WI38 (cell line): Measurements from ENCODE around the gene HIBCH.

Experiments used
- H3K4me3 ChIP-seq: 2 replicates; pipeline ENCODE4 v1.5.1; 2011; ENCODE audit warnings: low read depth, mild to moderate bottlenecking, control low read depth, low read length
- TF ChIP-seq, protein P1 (sequence below): IDR thresholded peaks from 2 replicates; pipeline ENCODE4 v1.5.1; 2012; ENCODE audit warnings: low read depth, mild to moderate bottlenecking, control low read depth, low read length

HIBCH gene

DNA sequence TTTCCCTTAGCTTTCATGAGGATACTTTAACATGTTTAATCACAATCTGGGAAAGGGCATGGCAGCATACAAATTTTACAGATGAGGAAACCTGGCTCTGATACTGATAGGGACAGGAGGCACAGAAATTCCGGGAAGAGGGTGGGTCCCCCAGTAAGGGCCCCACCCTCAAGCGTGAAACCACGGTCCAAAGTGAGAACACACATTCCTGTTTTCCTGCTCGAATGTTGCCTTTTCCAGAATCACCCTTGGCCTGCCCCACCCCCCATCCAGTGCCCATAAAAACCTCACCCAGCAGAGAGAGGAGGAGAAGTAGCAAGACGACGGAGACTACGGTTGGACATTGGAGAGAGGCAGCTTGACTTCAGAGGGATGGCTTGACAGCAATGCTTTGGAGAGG is 98.2 kb downstream of the HIBCH start:
- H3K4me3 ChIP-seq: no peak overlapping the region
- TF ChIP-seq, protein P1, sequence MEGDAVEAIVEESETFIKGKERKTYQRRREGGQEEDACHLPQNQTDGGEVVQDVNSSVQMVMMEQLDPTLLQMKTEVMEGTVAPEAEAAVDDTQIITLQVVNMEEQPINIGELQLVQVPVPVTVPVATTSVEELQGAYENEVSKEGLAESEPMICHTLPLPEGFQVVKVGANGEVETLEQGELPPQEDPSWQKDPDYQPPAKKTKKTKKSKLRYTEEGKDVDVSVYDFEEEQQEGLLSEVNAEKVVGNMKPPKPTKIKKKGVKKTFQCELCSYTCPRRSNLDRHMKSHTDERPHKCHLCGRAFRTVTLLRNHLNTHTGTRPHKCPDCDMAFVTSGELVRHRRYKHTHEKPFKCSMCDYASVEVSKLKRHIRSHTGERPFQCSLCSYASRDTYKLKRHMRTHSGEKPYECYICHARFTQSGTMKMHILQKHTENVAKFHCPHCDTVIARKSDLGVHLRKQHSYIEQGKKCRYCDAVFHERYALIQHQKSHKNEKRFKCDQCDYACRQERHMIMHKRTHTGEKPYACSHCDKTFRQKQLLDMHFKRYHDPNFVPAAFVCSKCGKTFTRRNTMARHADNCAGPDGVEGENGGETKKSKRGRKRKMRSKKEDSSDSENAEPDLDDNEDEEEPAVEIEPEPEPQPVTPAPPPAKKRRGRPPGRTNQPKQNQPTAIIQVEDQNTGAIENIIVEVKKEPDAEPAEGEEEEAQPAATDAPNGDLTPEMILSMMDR: no peak

DNA sequence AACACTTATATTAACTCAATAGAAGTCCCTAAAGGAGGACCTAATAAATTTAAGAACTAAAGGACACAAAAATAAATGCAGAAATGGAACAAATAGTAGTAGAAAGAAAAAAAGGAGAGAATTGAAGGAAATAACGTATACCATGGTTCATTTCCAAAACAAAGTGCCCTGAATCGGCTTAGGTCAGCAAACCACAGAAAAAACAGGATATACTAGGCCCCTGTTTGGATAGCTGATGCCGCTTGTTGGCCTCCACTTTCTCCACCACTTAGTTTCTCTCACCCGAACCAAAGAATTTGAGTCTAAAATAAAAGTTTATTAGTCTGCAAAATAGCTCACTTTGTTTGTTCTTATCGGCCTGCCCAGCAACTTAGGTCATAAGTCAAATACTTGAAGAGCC is 100.4 kb downstream of the HIBCH start:
- H3K4me3 ChIP-seq: no peak overlapping the region
- TF ChIP-seq, protein P1: no peak

DNA sequence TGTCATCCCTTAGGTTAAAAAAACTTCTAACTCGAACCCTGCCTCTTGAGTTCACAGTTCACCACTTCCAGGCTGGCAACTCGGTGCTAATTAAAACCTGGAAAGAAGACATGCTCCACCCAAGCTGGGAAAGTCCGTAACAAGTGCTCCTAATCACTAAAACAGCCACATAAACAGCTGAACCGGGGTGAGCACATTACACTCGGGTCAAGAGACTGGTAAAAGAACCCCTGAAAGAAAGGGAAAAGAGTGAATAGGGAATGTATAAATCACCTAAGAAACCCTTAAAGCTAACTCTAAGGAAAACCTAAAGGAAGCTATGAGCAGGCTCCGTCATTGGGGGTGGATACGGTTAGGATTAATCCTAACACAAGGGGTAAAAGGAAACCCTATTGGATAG is 102.0 kb downstream of the HIBCH start:
- TF ChIP-seq, protein P1: no peak
- no peak overlapping the region for H3K4me3 ChIP-seq

DNA sequence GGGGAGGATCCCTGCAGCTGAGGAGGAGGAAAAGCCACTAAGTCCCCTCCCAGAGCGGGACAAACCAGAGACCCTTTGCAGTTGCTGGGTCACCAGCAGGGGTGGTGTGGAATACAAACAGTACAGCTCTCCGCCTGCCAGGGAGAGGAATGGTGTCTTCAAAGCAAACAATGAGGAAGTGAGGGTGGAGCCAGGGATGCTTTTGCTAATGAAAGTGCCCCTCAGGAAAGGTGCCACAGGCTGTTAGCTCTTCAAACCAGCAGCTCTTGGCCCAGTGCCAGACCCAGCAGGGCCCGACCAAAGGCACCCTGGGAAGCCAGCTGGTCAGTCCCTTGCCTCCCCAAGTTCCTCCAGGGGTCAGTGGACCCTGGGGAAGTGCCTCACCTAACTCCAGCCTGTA is 102.8 kb downstream of the HIBCH start:
- TF ChIP-seq, protein P1: no peak
- H3K4me3 ChIP-seq: no peak overlapping the region

DNA sequence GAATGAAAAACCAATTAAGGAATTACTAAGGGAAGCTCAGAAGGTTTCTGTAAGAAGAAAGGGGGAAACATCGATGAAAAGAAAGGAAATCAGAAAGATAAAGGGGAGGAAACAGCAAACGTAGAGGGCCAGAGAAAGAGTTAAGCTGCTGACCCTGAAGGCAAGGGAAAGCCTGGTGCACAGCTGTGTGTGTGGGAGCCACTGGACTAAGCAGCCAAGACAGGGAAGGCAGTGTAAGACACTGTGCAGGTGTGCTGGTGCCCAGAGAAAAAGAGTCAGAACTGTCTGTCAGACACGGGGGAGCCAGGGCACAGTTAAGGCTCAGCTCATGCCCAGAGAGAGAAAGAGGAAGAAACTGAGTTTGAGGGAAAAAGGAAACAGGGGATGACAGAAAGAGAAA is 104.0 kb downstream of the HIBCH start:
- TF ChIP-seq, protein P1: no peak
- H3K4me3 ChIP-seq: no peak overlapping the region

DNA sequence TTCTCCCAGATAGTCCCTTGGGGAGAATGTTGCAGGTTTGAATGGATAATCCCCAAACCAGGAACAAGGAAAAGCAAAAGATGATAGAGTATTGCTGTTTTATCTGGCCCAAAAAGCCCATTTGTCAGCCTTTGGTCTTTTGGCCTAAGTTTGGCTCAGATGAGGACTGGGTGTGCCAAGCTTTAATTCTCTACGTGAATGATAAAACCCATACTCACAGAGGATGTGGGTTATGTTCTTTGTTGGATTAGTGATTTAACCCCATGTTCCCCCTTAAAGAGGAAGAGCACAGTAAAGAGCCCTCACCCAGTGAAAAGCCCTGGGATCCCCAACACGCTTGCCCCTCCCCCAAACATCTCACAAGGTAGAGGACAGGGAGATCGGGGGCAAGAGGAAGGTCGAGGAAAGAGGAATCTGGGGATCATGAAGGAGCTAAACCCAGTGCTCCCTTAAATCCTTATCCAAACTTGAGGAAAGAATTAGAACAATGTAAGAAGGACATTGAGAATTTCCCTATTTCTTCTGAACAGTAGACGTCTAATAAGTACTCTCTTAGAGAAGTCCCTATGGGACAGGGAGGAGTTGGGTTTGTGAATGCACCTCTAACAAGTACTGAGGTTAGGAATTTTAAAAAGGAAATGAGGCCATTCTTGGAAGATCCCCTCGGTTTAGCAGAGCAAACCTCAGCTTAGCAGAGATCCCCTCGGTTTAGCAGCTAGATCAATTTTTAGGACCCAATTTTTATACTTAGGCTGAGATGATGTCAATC is 105.0 kb downstream of the HIBCH start:
- TF ChIP-seq, protein P1: no peak
- H3K4me3 ChIP-seq: no peak overlapping the region

DNA sequence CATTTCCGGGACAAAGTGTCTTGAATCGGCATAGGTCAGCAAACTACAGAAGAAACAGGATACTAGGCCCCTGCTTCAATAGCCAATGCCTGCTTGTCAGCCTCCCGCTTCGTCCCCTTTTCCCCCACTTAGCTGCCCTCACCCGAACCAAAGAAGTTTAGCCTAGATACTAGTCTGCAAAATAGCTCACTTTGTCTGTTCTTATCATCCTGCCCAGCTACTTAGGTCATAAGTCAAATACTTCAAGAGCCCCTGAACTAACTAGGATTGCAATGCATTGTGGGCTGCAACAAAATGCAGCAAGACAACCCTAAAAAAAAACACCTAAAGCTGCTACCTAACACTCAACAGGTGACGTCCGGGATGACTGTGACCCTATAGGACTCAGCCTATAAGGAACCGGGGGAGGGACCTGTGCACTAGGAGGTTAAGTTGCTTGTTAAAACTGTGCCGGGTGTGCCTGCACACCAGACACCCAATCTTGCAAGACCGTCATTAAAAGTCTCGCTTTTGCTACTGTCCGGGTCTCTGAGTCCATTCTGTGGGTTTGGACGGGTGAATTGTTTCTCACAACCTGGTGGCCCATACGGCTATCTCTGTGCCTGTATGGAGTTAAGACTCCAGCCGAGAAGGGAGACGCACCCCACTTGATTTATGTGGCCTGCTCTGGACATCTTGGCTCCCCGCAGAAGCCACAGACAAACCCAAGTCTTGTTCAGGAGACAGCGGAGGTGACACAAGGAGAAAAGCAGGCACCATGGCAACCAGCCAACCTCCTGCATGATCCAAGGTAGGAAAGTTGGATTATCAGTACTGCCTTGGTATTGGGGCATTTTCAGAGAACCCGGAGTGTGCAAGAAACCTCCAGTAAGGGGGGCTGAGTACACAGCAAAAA is 105.9 kb downstream of the HIBCH start:
- TF ChIP-seq, protein P1: no peak
- no peak overlapping the region for H3K4me3 ChIP-seq
